C4-2B (cell line): ENCODE results near the gene RRAGC.

ENCODE experiments used
- H3K27ac ChIP-seq: fragments of 450-650 bp; 2 replicates; pipeline ENCODE4 v1.5.1; 2017
- ZFX ChIP-seq: fragments of 450-650 bp; IDR thresholded peaks from 2 replicates; pipeline ENCODE4 v1.6.1; 2017
- TF ChIP-seq, protein P1 (sequence below): fragments of 450-650 bp; conservative IDR thresholded peaks from 2 replicates; pipeline ENCODE4 v1.5.1; 2017; ENCODE audit warnings: mild to moderate bottlenecking

Gene RRAGC

GRCh38 chr1:38891753-38892152, 32.2 kb upstream of the RRAGC start:
- no peak overlapping the region for H3K27ac ChIP-seq

DNA sequence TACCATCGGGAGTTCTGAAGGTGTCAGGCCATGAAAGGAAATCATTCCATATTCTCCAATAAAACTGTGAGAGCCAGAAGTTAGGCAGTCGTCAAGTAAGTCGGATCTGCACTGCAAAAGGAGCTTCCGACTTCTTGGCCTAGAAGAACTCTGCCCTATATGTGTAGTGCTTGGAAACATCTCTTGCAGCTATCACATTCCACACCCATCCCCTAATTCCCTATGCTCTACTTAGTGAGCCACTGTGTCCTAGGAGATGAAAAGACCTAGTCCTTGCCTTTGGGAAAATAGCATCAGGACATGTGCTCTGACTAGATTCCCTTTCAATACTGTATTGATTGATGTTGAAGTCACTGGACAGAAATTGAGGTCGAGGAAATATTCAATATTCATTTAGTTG, 30.0 kb upstream of the RRAGC start:
- TF ChIP-seq, protein P1, sequence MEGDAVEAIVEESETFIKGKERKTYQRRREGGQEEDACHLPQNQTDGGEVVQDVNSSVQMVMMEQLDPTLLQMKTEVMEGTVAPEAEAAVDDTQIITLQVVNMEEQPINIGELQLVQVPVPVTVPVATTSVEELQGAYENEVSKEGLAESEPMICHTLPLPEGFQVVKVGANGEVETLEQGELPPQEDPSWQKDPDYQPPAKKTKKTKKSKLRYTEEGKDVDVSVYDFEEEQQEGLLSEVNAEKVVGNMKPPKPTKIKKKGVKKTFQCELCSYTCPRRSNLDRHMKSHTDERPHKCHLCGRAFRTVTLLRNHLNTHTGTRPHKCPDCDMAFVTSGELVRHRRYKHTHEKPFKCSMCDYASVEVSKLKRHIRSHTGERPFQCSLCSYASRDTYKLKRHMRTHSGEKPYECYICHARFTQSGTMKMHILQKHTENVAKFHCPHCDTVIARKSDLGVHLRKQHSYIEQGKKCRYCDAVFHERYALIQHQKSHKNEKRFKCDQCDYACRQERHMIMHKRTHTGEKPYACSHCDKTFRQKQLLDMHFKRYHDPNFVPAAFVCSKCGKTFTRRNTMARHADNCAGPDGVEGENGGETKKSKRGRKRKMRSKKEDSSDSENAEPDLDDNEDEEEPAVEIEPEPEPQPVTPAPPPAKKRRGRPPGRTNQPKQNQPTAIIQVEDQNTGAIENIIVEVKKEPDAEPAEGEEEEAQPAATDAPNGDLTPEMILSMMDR = no peak
- TF ChIP-seq ZFX = no peak
- H3K27ac ChIP-seq = no peak overlapping the region

More at GRCh38 chr1:38891753-38892152, 32.2 kb upstream of the RRAGC start:
- TF ChIP-seq, protein P1 = no peak; the same call in 1 of the 2 replicates
- TF ChIP-seq ZFX = no peak

GRCh38 chr1:38888423-38889333, 29.1 kb upstream of the RRAGC start:
- TF ChIP-seq, protein P1 = no peak
- TF ChIP-seq ZFX = no peak
- H3K27ac ChIP-seq = no peak overlapping the region

- no peak for TF ChIP-seq ZFX
- TF ChIP-seq, protein P1 = no peak
- no peak overlapping the region for H3K27ac ChIP-seq
Observed at GRCh38 chr1:38885092-38885491, 25.5 kb upstream of the RRAGC start.

DNA sequence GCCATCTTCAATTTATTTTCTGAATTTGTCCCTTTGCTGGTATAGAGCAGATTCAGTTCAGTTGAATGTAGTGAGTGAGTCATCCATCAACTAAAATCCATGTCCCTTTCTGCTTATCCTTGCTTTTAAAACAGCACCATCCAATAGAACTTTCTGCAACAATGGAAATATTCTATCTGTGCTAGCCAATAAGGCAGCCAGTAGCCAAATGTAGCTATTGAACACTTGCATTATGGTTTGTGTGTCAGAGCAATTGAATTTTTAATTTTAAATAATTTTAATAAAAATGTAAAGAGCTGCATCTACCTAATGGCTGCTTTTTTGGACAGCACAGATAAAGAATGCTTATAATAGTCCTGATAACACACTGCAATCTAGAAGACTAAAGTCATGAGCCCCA, 21.9 kb upstream of the RRAGC start, which contains the start of gene GJA9:
Gene GJA9, minus strand, starts transcription at position 101 of the 400 bp plus-strand sequence. CDS start 5,489 bp downstream, outside the sequence.
- H3K27ac ChIP-seq = no peak within 1 kb of the TSS
- TF ChIP-seq ZFX = no peak
- TF ChIP-seq, protein P1 = no peak

- no peak overlapping the region for H3K27ac ChIP-seq
- no peak for TF ChIP-seq ZFX
- TF ChIP-seq, protein P1 = no peak
Observed at GRCh38 chr1:38875811-38876210, 16.2 kb upstream of the RRAGC start.
